Measurements from ENCODE around the gene PLCG2.
"Not testable (repeated sequence)": the region's sequence is repeated elsewhere in the genome, so short reads cannot be mapped to it uniquely, and the experiment has no call there.

PLCG2 gene

DNA sequence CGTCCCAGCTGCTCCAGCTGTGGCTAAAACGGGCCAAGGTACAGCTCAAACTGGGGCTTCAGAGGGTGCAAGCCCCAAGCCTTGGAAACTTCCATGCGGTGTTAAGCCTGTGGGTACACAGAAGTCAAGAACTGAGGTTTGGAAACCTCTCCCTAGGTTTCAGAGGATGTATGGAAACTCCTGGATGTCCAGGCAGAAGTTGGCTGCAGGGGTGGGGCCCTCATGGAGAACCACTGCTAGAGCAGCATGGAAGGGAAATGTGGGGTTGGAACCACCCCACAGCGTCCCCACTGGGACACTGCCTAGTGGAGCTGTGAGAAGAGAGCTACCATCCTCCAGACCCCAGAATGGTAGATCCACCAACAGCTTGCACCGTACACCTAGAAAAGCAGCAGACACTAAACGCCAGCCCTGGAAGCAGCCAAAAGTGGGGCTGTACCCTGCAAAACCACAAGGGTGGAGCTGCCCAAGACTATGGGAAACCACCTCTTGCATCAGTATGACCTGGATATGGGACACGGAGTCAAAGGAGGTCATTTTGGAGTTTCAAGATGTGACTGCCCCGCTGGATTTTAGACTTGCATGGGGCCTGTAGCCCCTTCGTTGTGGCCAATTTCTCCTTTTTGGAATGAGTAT, 230.0 kb downstream of the PLCG2 start:
- no peak for DNase-seq

DNA sequence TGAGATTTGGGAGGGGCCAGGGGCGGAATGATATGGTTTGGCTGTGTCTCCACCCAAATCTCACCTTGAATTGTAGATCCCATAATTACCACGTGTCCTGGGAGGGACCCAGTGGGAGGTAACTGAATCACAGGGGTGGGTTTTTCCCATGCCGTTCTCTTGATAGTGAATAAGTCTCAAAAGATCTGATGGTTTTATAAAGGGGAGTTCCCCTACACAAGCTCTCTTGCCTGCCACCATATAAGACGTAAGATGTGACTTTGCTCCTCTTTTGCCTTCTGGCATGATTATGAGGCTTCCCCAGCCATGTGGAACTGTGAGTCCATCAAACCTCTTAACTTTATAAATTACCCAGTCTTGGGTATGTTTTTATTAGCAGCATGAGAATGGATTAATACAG, 230.7 kb downstream of the PLCG2 start:
- not testable (repeated sequence) for DNase-seq

DNA sequence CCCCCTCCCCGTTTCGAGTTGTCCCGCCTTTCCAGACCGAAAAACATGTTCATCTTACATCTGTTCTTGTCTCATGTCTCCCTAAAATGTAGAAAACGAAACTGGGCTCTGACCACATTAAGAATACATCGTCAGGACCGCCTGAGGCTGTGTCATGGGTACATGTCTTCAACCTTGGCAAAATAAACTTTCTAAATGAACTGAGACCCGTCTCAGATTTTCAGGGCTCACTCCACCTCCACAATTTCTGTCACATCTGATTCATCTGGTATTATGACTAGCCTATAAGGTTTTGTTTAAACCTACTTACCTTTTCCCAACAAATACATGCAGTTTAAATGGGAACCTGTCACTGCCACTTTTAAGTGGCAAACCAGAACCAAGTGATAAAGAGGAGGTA, 231.6 kb downstream of the PLCG2 start:
- DNase-seq = no peak

DNA sequence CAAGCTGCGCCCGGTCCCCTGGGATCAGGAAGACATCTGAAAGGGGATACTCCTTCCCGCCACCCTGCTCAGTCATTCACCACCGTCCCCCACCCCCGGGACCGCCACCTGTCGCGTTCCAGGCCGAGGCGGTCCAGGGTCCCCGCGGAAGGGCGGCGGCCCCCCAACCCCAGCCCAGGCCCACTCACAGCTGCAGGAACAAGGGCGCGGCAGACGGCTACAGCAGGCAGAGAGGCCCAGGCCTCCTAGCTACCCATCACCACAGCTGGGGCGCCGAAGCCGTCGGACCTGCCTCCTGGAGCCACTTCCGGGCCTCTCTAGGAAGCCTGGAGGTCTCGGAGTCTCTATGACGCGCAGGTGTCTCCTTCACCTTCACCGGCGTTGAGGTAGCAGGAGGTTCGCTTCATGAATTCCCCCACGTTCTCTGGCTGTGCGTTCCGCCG, 232.1 kb downstream of the PLCG2 start, which contains the start of gene SDR42E1:
TSS of gene SDR42E1 (minus strand) at position 272 of the 443 bp plus-strand sequence. CDS start 10,612 bp downstream, outside the sequence.
- DNase-seq = peak; percentile 65

Data from activated CD4-positive, alpha-beta T cell treated with anti-CD3 and anti-CD28 coated beads, Interleukin-2, Interleukin-6, amounts not matched to agents 100 ng/mL and 50 ng/mL, durations not matched to agents 16 hours and 8 hours (primary cell).